DOHH2 (cell line): Measurements from ENCODE around the gene RALA.

Experiments used
- H3F3A ChIP-seq: fragments of 200-600 bp; sonication (generic), shearing (Covaris generic); 2 replicates; pipeline ENCODE4 v1.6.0; 2016; ENCODE audit warnings: antibody characterized with exemption, mild to moderate bottlenecking; ENCODE audit not compliant: control insufficient read depth, insufficient read depth
- H3K27ac ChIP-seq: fragments of 200-600 bp; sonication (generic); 2 replicates; pipeline ENCODE4 v1.5.1; 2014; ENCODE audit warnings: low read depth, mild to moderate bottlenecking, low read length, moderate library complexity
- H3K27me3 ChIP-seq: fragments of 200-600 bp; sonication (generic); 2 replicates; pipeline ENCODE4 v1.6.1; 2014; ENCODE audit warnings: mild to moderate bottlenecking, low read length, mixed read lengths; ENCODE audit not compliant: control insufficient read depth
- H3K36me3 ChIP-seq: fragments of 200-600 bp; sonication (generic); 2 replicates; pipeline ENCODE4 v1.6.1; 2014; ENCODE audit warnings: mild to moderate bottlenecking, low read length, moderate library complexity, mixed read lengths; ENCODE audit not compliant: control insufficient read depth
- H3K4me1 ChIP-seq: fragments of 200-600 bp; sonication (generic); 2 replicates; pipeline ENCODE4 v1.6.1; 2014; ENCODE audit warnings: mild to moderate bottlenecking, low read length, mixed read lengths; ENCODE audit not compliant: control insufficient read depth
- H3K4me2 ChIP-seq: fragments of 200-600 bp; sonication (generic); 2 replicates; pipeline ENCODE4 v1.6.0; 2014; ENCODE audit warnings: mild to moderate bottlenecking, low read length, moderate library complexity
- H3K4me3 ChIP-seq: fragments of 200-600 bp; sonication (generic); 2 replicates; pipeline ENCODE4 v1.5.1; 2014; ENCODE audit warnings: mild to moderate bottlenecking, low read length, mixed read lengths
- H3K79me2 ChIP-seq: fragments of 200-600 bp; sonication (generic); 2 replicates; pipeline ENCODE4 v1.6.1; 2014; ENCODE audit warnings: mild to moderate bottlenecking, low read length, mixed read lengths; ENCODE audit not compliant: control insufficient read depth
- H3K9me2 ChIP-seq: fragments of 200-600 bp; sonication (generic); replicated peaks from 2 replicates; pipeline ENCODE4 v1.6.1; 2014; ENCODE audit warnings: mild to moderate bottlenecking, low read length, mixed read lengths; ENCODE audit not compliant: control insufficient read depth
- H3K9me3 ChIP-seq: fragments of 200-600 bp; sonication (generic); 2 replicates; pipeline ENCODE4 v1.6.1; 2014; ENCODE audit warnings: antibody characterized with exemption, low read length, mixed read lengths; ENCODE audit not compliant: control insufficient read depth, insufficient read depth
- H4K20me1 ChIP-seq: fragments of 200-600 bp; sonication (generic); 2 replicates; pipeline ENCODE4 v1.6.0; 2014; ENCODE audit warnings: low read depth, mild to moderate bottlenecking, antibody characterized with exemption, low read length, moderate library complexity; ENCODE audit not compliant: control insufficient read depth, insufficient read depth
- CTCF ChIP-seq: fragments of 200-600 bp; sonication (generic); IDR thresholded peaks from one replicate; pipeline ENCODE4 v1.5.1; 2014; ENCODE audit warnings: antibody characterized with exemption, mild to moderate bottlenecking, low read depth, low read length; ENCODE audit not compliant: poor library complexity, severe bottlenecking
- EZH2phosphoT487 ChIP-seq: fragments of 200-600 bp; sonication (generic); IDR thresholded peaks from 2 replicates; pipeline ENCODE4 v1.6.1; 2017; ENCODE audit warnings: borderline replicate concordance, mild to moderate bottlenecking, antibody characterized with exemption, low read length, moderate library complexity, mixed read lengths

RALA gene

GRCh38 chr7:39709029-39709428, 85.7 kb downstream of the RALA start:
- H3K27me3 ChIP-seq: no peaks in the 10 kb centered on the region
- no peaks in the 10 kb centered on the region for H4K20me1 ChIP-seq
- no peaks in the 10 kb centered on the region for H3K4me1 ChIP-seq
- no peak overlapping the region for H3K4me2 ChIP-seq
- H3F3A ChIP-seq: no peaks in the 10 kb centered on the region
- TF ChIP-seq EZH2phosphoT487: no peak
- no peak for TF ChIP-seq CTCF
- H3K9me3 ChIP-seq: peaks cover 9% of the 10 kb centered on the region; the same call in 1 of the 2 replicates
- no peaks in the 10 kb centered on the region for H3K9me2 ChIP-seq
- H3K4me3 ChIP-seq: no peak overlapping the region
- H3K79me2 ChIP-seq: no peaks in the 10 kb centered on the region
- no peaks in the 10 kb centered on the region; the same call in 1 of the 2 replicates for H3K36me3 ChIP-seq
- no peak overlapping the region for H3K27ac ChIP-seq

GRCh38 chr7:39709768-39710311, 86.5 kb downstream of the RALA start:
- Histone ChIP-seq H3F3A (no peaks in the 10 kb centered on the region), H4K20me1 (no peaks in the 10 kb centered on the region), H3K4me3 (no peak overlapping the region), H3K9me2 (no peaks in the 10 kb centered on the region), H3K27me3 (no peaks in the 10 kb centered on the region), H3K27ac (no peak overlapping the region), H3K9me3 (peaks cover 17% of the 10 kb centered on the region), H3K4me1 (no peaks in the 10 kb centered on the region), H3K4me2 (no peak overlapping the region), H3K79me2 (no peaks in the 10 kb centered on the region), H3K36me3 (no peaks in the 10 kb centered on the region; the same call in 1 of the 2 replicates)
- TF ChIP-seq CTCF: no peak
- TF ChIP-seq EZH2phosphoT487: no peak

- no peak overlapping the region for H3K4me2 ChIP-seq
- H3K9me3 ChIP-seq: peaks cover 37% of the 10 kb centered on the region
- H3K9me2 ChIP-seq: no peaks in the 10 kb centered on the region
- no peak overlapping the region for H3K4me3 ChIP-seq
- H3K27ac ChIP-seq: no peak overlapping the region
- H4K20me1 ChIP-seq: no peaks in the 10 kb centered on the region
- H3K36me3 ChIP-seq: no peaks in the 10 kb centered on the region
- no peaks in the 10 kb centered on the region for H3K27me3 ChIP-seq
- no peaks in the 10 kb centered on the region for H3K4me1 ChIP-seq
- H3F3A ChIP-seq: no peaks in the 10 kb centered on the region
- TF ChIP-seq CTCF (no peak), EZH2phosphoT487 (no peak)
- H3K79me2 ChIP-seq: no peaks in the 10 kb centered on the region
Observed at GRCh38 chr7:39712751-39713150, 89.4 kb downstream of the RALA start.
